ENCODE data around the gene PLXNA4.

Gene PLXNA4

GRCh38 chr7:132254455-132254854 lies 321.8 kb downstream of the PLXNA4 start:
- no peak for DNase-seq

DNA sequence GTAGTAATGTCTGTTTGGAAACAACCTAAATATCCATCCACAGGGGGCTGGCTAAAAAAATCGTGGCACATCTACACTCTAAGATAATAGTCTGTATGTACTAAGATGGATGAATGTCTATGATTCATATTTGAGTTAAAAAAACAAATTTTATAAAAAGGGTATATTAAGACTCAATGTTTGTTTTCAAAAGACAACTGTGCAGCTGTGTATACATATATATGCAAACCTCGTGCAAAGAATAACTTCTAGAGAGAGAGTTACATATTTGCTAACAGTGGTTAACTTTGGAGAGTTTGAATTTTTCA lies 323.5 kb downstream of the PLXNA4 start:
- DNase-seq = no peak

GRCh38 chr7:132251327-132251659 lies 325.0 kb downstream of the PLXNA4 start:
- DNase-seq = no peak

- no peak for DNase-seq
These were observed 325.6 kb downstream of the PLXNA4 start for GRCh38 chr7:132250480-132251326.

DNA sequence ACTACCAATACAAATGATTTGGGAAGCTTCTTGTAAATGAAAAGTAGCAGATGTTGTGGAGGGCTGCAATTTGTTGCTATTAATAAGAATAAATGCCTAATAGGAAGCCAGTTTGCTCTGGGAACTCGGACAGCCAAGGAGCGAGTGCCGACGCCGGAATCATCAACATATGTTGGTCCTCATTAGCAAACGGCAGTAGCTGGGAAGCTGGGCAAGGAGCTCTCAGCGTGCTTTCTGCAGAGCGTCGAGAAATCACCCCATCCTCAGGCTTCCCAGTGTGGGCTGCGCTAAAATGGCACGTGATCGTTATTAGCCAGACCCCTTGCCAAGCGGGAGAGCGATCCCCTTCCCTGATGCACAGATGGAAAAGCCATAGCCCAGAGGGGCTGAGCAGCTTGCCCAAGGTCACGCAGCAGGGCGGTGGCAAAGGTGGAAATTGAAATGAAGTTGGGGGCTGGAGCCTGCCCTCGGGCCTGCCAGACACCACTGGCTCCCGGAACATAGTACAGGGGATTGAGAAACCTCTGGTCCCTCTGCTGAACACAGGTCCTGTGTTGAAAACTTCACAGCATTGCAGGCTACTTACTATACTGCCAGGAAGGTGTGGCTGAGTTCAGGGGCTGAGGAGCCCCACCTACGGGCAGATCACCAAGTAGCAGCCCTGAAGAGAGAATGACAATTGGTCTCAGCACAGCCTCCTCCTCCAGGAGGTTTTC lies 326.9 kb downstream of the PLXNA4 start:
- DNase-seq = no peak

DNA sequence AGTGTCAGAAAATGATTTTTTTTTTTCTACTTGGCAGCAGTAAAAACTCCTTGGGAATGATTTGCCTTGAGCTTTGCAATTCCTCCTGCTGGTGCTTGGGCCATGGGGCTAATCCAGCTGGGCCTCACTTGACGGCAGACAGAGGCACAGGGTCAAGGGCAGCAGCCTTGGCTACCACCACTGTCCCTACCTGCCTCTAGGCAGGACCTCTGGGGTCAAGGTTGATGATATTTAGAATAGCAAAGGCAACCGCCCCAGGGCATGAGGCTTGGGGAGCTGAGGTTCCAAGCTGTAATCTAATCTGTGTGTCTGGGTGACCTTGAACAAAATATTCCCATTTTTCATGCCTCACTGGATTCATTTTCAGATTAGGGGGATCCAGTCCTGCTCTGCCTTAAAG lies 327.4 kb downstream of the PLXNA4 start:
- no peak for DNase-seq

GRCh38 chr7:132247995-132248618 lies 328.2 kb downstream of the PLXNA4 start:
- no peak for DNase-seq

- no peak for DNase-seq
These were observed 329.7 kb downstream of the PLXNA4 start for GRCh38 chr7:132246591-132246990.

GRCh38 chr7:132245539-132245938 lies 330.7 kb downstream of the PLXNA4 start:
- DNase-seq = no peak

GRCh38 chr7:132244903-132245480 lies 331.3 kb downstream of the PLXNA4 start:
- no peak for DNase-seq

GRCh38 chr7:132243463-132243862 lies 332.8 kb downstream of the PLXNA4 start:
- no peak for DNase-seq

DNA sequence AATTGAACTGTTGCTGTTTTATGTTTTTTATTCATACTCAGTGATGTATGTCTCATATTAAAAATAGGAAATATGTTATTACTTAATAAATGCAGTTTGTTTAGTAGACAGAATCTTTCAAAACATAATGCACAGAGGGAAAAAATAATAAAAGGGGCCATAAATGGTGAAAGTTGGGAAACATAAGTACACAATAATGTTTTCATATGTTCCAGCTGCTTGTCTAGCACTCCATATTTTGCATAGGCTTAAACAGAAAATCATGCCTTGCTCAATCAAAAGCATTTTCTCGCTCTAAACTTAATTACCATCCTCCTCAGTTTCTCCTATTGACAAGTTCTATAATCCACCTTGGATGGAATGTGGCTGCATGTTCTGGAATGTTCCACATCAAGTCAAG lies 333.2 kb downstream of the PLXNA4 start:
- no peak for DNase-seq

DNA sequence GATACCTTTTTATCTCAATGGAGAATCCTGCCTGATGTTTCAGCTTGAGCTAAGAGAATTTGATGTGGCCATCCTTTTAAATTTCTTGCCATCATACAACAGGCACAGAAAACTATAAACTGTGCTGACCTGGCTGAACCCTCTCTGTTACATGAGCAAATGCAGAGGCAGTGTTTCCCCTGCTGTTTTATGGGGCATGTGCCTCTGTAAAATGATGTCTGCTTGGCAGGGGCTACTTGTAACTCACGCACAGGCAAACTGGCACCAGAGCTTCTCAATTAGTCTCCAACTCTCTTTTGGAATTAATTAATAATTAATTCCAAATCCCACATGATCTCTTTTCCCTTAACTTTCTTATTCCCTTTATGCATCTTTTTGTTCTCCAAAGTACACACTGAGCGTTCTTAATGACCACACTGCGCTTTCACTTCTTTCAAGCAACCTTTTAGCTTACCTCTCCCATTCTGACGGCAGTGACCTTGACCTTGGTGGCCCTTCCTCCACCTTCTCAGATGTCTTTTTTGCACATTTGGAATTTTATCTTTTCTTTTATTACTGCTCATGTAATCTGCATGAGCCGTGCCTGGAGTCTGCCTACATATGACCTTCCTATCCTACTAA lies 334.0 kb downstream of the PLXNA4 start:
- no peak for DNase-seq

DNA sequence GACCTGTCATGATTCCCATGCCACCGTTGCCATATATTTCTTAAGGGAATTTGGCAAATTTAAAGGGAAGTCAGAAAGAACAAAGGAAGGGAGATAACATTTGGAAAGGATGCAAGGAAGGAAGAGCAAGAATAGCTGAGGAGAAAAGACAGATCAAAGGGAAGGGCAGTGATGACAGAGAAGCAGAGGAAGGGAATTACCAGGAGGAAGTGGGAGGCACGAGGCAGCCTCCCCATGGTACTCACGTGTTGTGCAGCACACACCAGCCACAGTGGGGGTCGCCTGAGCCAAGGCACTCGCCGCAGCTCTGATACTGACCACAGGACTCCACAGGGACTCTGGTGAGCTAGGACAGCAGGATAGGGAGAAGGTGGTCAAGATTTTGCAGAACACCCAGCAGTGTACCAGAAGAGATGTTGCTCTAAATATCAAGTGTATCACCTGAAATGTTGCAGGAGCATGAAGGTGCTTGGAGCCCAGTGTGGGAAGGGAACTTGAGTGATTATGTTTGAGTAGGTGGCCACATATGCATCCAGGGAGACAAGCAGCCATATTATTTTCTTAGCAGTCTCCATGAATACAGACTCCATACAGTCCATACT lies 335.3 kb downstream of the PLXNA4 start:
- DNase-seq = no peak

- DNase-seq = no peak
These were observed 336.0 kb downstream of the PLXNA4 start for GRCh38 chr7:132240262-132240661.

DNA sequence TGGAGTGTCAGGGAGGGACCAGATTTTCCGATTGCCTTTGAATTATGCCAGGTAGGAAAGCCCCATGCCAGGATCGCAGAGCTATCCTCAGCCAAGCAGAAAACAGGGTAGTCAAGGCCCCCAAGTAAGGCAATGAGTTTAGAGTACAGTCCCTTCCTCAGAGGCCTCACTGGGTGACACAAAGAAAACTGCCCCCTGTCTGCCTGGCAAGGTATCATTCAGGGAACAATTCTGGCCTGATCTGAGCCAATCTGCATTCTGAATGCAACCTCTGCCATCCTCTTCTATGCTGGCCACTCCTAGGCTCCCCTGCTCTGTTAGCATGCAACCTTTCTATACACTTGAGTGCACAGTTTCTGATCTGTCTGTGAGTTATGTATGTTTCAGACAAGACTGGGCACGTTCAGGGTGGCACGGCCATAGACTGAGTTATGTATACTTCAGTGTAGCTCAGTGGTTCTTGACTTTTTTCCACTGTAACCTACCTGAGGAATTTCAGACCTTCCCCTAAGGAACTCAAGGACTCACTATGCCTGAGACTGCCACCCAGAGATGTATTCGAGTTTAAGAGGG lies 336.8 kb downstream of the PLXNA4 start:
- DNase-seq = no peak

DNA sequence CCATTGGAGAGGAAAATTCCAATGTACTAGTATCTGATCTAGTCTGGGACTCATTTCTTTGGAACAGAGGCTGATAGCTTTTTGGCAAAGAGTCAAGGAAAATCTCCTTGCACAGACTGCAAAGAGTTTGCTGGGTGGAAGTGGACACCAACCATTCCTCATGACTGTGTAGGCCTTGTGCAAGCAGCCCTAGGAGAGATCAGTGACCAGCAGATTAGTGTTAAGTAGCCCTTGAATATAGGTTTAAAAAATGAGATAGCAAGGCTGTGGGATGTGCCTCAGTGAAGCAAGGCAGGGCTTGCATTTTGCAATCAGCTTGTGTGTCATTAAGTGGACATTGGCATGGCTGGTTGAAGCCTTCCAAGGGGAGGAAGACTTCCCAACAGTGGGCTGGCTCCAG lies 341.6 kb downstream of the PLXNA4 start:
- no peak for DNase-seq

DNA sequence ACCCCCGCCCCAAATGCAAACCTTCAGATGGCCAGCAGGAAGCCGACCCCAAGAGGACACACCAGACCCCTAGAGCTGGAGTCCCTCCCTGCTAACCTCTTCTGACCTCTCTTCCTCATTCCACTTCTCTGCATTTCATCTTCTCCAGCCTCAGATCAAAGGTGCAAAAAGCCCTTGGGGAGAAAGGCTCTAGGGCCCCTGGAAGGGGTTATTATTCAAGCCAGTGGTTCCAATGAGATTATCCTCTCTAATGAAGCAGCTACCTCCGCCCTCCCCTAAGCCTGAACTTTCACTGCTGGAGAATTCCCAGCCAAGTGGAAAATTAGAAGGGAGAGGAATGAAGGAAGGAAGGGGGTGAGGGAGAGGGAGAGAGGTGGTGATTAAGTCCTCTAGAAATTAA lies 343.9 kb downstream of the PLXNA4 start:
- no peak for DNase-seq

GRCh38 chr7:132230462-132230861 lies 345.8 kb downstream of the PLXNA4 start:
- DNase-seq = no peak

GRCh38 chr7:132228240-132228639 lies 348.0 kb downstream of the PLXNA4 start:
- DNase-seq = no peak

- no peak for DNase-seq
These were observed 349.3 kb downstream of the PLXNA4 start for GRCh38 chr7:132226957-132227290.

DNA sequence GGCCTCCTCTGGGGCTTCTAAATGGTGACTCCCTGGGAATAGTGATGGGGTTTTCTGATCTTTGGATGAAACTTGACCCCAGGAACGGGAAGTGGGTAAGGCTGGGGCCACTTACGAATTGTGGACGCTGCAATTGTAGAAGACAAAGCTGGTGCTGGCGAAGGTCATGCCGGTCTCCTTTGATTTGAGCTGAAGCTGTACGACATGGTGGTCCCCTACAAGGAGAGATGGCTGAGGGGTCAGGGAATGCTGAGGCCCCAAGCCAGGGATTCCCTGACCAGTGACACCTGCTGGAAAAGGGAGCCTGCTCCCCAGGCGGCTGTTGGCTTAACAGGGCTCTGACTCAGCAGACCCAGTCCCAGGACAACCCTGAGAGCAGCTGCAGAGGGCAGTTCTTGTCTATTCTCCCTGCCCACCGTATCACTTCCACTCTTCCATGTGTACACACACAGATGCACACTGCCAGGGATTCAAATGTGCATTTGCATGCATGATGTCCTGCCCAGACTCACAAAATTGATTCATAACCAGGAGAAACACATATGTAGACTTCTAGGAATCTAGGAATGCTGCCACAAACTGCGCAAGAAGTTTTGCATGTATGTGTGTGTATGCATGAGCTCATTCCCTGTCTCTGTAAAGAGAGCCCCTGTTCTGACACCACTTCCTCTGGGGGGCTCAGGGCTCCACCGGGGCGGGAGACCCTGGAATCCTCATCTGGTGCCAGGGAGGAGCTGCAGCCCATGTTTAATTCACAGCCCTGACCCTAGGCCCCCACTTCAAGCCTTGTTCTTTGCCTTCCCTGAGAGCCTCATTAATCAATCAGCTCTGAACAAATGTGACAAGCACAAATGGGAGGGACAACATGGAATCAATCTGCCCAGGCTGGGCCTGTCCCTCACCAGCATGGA lies 350.0 kb downstream of the PLXNA4 start:
- DNase-seq = no peak

Data from activated naive CD4-positive, alpha-beta T cell treated with anti-CD3 and anti-CD28 coated beads, Interleukin-2, amount 50 U/mL, for 16 hours (primary cell).